B cell (primary cell): Measurements from ENCODE around the gene FAM222A. TPM values are rescaled to one million over a fixed set of nuclear protein-coding genes. Genes with fewer than 3 reads are reported as not detected.

Experiments used
- ATAC-seq: fragments of 200-7000 bp; cut with Tn5 transposase; one replicate; pipeline ENCODE4 v1.10.0; 2021; ENCODE audit warnings: low read depth, mild to moderate bottlenecking, moderate number of reproducible peaks, moderate library complexity
- CTCF ChIA-PET: fragments of 350-600 bp; sonication (Branson Sonifier 250); formaldehyde crosslinking; loops from one replicate; lab custom pipeline; 2021; ENCODE audit warnings: antibody characterized with exemption, inconsistent platforms; lab: Charles Lee
- POLR2A ChIA-PET: fragments of 350-600 bp; sonication (Branson Sonifier 250); formaldehyde crosslinking; loops from one replicate; lab custom pipeline; 2021; ENCODE audit warnings: antibody characterized with exemption; lab: Charles Lee
- DNase-seq: peaks from one replicate; pipeline ENCODE4 v3.0.0; 2013
- H2AFZ ChIP-seq: 2 replicates; pipeline ENCODE4 v1.6.1; 2012; ENCODE audit warnings: mild to moderate bottlenecking, low read depth, low read length; ENCODE audit not compliant: insufficient read depth, poor library complexity, severe bottlenecking
- H3K27ac ChIP-seq, 2 donors: 1 replicate in 1 of 2; 2 replicates in 1 of 2; pipeline ENCODE4 v1.5.1; 2012 to 2013; ENCODE audit warnings: low read length in 2 of 2, mild to moderate bottlenecking in 2 of 2, moderate library complexity in 1 of 2
- H3K27me3 ChIP-seq, 4 experiments: fragments of 200-600 bp in 1 of 4; sonication (generic) in 1 of 4; replicated peaks in 1 of 4; 1 replicate in 2 of 4; 2 replicates in 2 of 4; pipeline versions ENCODE4 v1.6.1 to v1.7.0; 2013 to 2016; ENCODE audit warnings: low read length in 3 of 4, mild to moderate bottlenecking in 2 of 4, mixed read lengths in 1 of 4, moderate library complexity in 1 of 4; ENCODE audit not compliant: insufficient read depth in 4 of 4, control insufficient read depth in 3 of 4; ENCODE audit errors: control extremely low read depth in 1 of 4
- H3K36me3 ChIP-seq, 2 experiments: replicated peaks in 1 of 2; 1 replicate in 1 of 2; 2 replicates in 1 of 2; pipeline versions ENCODE4 v1.6.1 to v1.7.1; 2013; ENCODE audit warnings: low read length in 1 of 2; ENCODE audit not compliant: insufficient read depth in 2 of 2, control insufficient read depth in 1 of 2; ENCODE audit errors: control extremely low read depth in 1 of 2, extremely low read depth in 1 of 2
- H3K4me1 ChIP-seq, 2 donors: fragments of 200-600 bp in 1 of 2; sonication (generic) in 1 of 2; 1 replicate in 1 of 2; 2 replicates in 1 of 2; pipeline versions ENCODE4 v1.5.1 to v1.6.1; 2013 to 2017; ENCODE audit warnings: low read length in 2 of 2; ENCODE audit not compliant: control insufficient read depth in 2 of 2, insufficient read depth in 2 of 2
- H3K4me2 ChIP-seq: replicated peaks from 2 replicates; pipeline ENCODE3; 2012; ENCODE audit warnings: mild to moderate bottlenecking, low read depth, low read length; ENCODE audit not compliant: poor library complexity, severe bottlenecking
- H3K4me3 ChIP-seq, 5 experiments: fragments of 200-600 bp in 1 of 5; sonication (generic) in 1 of 5; 1 replicate in 3 of 5; 2 replicates in 2 of 5; pipeline versions ENCODE4 v1.5.1 to v1.7.0; 2011 to 2016; ENCODE audit warnings: low read length in 4 of 5, mild to moderate bottlenecking in 4 of 5, low read depth in 2 of 5, control low read depth in 1 of 5, moderate library complexity in 1 of 5; ENCODE audit not compliant: insufficient read depth in 1 of 5; ENCODE audit errors: control extremely low read depth in 1 of 5, extremely low read depth in 1 of 5
- H3K79me2 ChIP-seq: fragments of 200-600 bp; sonication (generic); one replicate; pipeline ENCODE4 v1.6.0; 2016; ENCODE audit warnings: low read length; ENCODE audit not compliant: control insufficient read depth, insufficient read depth
- H3K9ac ChIP-seq: fragments of 200-600 bp; sonication (generic); 2 replicates; pipeline ENCODE4 v1.6.1; 2017; ENCODE audit warnings: mild to moderate bottlenecking, low read length, moderate library complexity
- H3K9me3 ChIP-seq, 3 donors: one replicate each; pipeline versions ENCODE4 v1.6.1 to v1.7.1; 2013; ENCODE audit warnings: low read length in 2 of 3; ENCODE audit not compliant: control insufficient read depth in 2 of 3, insufficient read depth in 1 of 3; ENCODE audit errors: control extremely low read depth in 1 of 3
- H4K20me1 ChIP-seq: 2 replicates; pipeline ENCODE4 v1.6.0; 2012; ENCODE audit warnings: mild to moderate bottlenecking, low read length; ENCODE audit not compliant: insufficient read depth, control insufficient read depth, poor library complexity, severe bottlenecking
- H3K27ac Mint-ChIP-seq: one replicate; pipeline ENCODE4 v1.8.0; 2021; ENCODE audit warnings: mixed read lengths
- H3K27me3 Mint-ChIP-seq: one replicate; pipeline ENCODE4 v1.8.0; 2021; ENCODE audit warnings: mixed read lengths
- H3K4me1 Mint-ChIP-seq: one replicate; pipeline ENCODE4 v1.8.0; 2021; ENCODE audit warnings: mixed read lengths
- H3K4me3 Mint-ChIP-seq: one replicate; pipeline ENCODE4 v1.8.0; 2021; ENCODE audit warnings: mixed read lengths
- H3K9me3 Mint-ChIP-seq: one replicate; pipeline ENCODE4 v1.8.0; 2022; ENCODE audit warnings: mixed read lengths; ENCODE audit not compliant: insufficient read depth
- CTCF ChIP-seq: fragments of 200-600 bp; IDR thresholded peaks from one replicate; pipeline ENCODE4 v1.8.0; 2022; ENCODE audit warnings: antibody characterized with exemption, mild to moderate bottlenecking
- EZH2 ChIP-seq: IDR thresholded peaks from 2 replicates; pipeline ENCODE4 v1.6.1; 2012; ENCODE audit warnings: borderline replicate concordance, low read depth, mild to moderate bottlenecking, moderate library complexity, low read length; ENCODE audit not compliant: insufficient read depth, poor library complexity, severe bottlenecking
- WGBS: methylation state at CpG from one replicate; pipeline ENCODE4 v1.1.5; 2013; ENCODE audit warnings: missing lambda C conversion rate; ENCODE audit not compliant: insufficient coverage; 5-methylcytosine and 5-hydroxymethylcytosine counted together
- intact Hi-C: fragments of 100-400 bp; cut with micrococcal nuclease; formaldehyde crosslinking; loops from one replicate; pipeline ENCODE4 v1.10.0; 2022
- polyA plus RNA-seq: library from polyadenylated mRNA; depleted of rRNA; stranded (reverse); fragments of >200 nt; gene quantifications from 2 replicates; pipeline ENCODE4 v1.2.3, GENCODE V29; 2012
- total RNA-seq, 2 donors: library from RNA; stranded (reverse); fragments of 120-200 nt in 1 of 2; gene quantifications; 1 replicate in 1 of 2; 2 replicates in 1 of 2; pipeline versions ENCODE4 v1.2.3 to v1.2.4, GENCODE V29; 2013 to 2022

Gene FAM222A
- total and polyA plus RNA-seq, 2 donors (not counting 1 experiment from before 2014, with no cell fraction given), result 0.49 to 4.6 TPM

- DNase-seq (no peak), ATAC-seq (no peak)
- no peaks in the 10 kb centered on the region for H3K79me2 ChIP-seq
- no peak overlapping the region for H3K4me2 ChIP-seq
- no peak for TF ChIP-seq CTCF
- TF ChIP-seq EZH2, result no peak
- H3K4me3 ChIP-seq, result no peak overlapping the region
- no peaks in the 10 kb centered on the region for H4K20me1 ChIP-seq
- Mint-ChIP-seq H3K27ac (no peak overlapping the region), H3K27me3 (no peaks in the 10 kb centered on the region), H3K4me3 (no peak overlapping the region), H3K4me1 (peaks cover 5% of the 10 kb centered on the region), H3K9me3 (no peaks in the 10 kb centered on the region)
- H3K9ac ChIP-seq, result no peak overlapping the region
- H3K4me1 ChIP-seq, result no peaks in the 10 kb centered on the region
- H3K9me3 ChIP-seq, result no peaks in the 10 kb centered on the region
- intact Hi-C loops, result no loop called here
- ChIA-PET POLR2A (no interaction called here), CTCF (no interaction called here)
- 97% methylated on average over 35 of the region's 38 CpGs for WGBS
- H3K27me3 ChIP-seq, result no peaks in the 10 kb centered on the region
- H3K36me3 ChIP-seq, result no peaks in the 10 kb centered on the region
- H3K27ac ChIP-seq, result no peak overlapping the region
- no peak overlapping the region for H2AFZ ChIP-seq
Measured at GRCh38 chr12:109768901-109769670, 55.5 kb downstream of the FAM222A start.

DNA sequence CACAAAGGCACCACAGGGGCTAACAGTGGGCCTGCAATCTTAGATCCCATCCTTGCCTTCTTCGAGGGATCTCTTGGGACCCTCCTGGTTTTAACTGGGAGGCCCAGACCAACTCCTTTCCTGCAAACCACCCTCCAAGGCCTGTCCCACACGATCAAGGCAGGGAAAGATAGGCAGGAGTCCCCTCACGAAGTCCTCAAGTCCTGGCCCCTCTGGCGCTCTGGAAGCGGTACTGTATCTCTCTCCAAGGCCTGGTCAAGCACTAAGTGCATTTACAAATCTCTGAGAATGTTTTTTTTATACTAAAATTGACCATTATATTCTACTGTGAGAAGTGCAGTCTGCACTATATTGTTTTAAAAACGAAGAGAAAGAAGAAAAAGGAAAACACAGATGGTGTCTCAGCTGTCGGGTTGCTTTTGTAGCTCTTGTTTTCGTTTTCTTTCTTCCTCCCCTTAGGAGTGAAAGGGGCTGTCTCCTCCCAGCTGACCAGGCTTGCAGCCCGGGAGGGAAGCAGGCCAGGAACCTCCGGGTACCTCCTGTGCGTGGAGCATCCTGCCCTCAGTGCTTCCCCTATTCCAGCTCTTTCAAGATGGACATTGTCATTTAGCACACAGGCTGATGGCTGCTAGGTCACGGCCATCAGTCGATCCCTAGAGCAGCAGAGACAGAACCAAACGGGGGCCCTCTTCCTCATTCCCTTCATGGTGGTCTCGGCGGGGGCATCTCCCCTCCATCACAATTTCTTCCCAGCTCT lies 56.7 kb downstream of the FAM222A start:
- H3K4me3 Mint-ChIP-seq, result no peak overlapping the region

More for the DNA sequence above, 56.7 kb downstream of the FAM222A start:
- no peak overlapping the region for H2AFZ ChIP-seq
- peaks cover 5% of the 10 kb centered on the region for H3K4me1 Mint-ChIP-seq
- H3K27ac ChIP-seq, result no peak overlapping the region
- TF ChIP-seq CTCF (no peak), EZH2 (no peak)
- POLR2A ChIA-PET, result no interaction called here
- no peaks in the 10 kb centered on the region for H3K9me3 Mint-ChIP-seq
- H3K27ac Mint-ChIP-seq, result no peak overlapping the region
- no peak overlapping the region for H3K4me3 ChIP-seq
- intact Hi-C loops, result no loop called here
- H3K27me3 Mint-ChIP-seq, result no peaks in the 10 kb centered on the region
- no peak overlapping the region for H3K9ac ChIP-seq
- ATAC-seq, result no peak
- no peaks in the 10 kb centered on the region for H3K4me1 ChIP-seq
- H3K4me2 ChIP-seq, result no peak overlapping the region
- 92% methylated on average over 9 of the region's 16 CpGs for WGBS
- no peaks in the 10 kb centered on the region for H3K9me3 ChIP-seq
- CTCF ChIA-PET, result interaction anchor here (1.6 to 6.1 kb wide), 3 partner anchors 172 to 342 kb away, joined by 7 to 66 read pairs (median 7); no protein-coding TSS in a partner anchor
- no peaks in the 10 kb centered on the region for H3K79me2 ChIP-seq
- no peak for DNase-seq
- no peaks in the 10 kb centered on the region for H3K27me3 ChIP-seq
- no peaks in the 10 kb centered on the region for H4K20me1 ChIP-seq
- no peaks in the 10 kb centered on the region for H3K36me3 ChIP-seq
